ENCODE measurements around the gene PTPRH.

DNA sequence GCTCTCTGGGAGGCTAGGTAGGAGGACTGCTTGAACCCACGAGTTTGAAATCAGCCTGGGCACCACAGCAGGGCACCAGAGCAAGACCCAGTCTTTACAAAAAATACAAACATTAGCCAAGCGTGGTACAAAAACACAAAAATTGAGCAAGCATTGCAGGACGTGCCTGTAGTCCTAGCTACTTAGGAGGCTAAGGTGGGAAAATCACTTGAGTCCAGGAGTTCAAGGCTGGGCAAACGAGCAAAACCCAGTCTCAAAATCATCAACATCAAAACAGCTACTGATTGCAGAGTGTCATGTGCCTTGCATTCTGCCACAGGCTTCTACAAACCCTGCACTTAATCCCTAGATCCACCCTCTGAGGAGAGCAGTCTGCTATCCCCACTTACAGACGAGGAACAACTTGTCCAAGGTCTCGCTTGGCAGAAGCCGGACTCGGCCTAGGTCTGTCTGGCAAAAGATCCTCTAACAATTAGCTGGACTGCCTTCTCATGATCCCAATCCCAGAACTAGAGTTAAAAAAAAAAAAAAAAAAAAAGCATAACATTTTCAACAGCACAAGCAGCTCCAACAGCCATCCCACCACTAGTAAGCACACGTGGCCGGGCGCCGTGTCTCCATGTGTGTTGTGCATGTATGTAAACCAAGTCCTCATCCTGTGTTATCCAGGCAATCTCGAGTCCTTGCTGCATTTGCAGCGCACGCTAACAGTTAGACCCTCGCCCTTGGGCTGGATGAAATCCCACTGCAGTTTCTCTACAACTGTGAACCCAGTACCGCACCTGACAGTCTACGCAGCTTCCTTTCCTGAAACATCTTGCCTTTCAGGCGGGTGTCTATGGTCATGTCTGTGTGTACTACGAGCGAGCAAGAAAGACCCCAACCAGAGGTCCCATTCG, 47.5 kb upstream of the PTPRH start:
- TF ChIP-seq CTCF (IDR thresholded peaks at IDR 0.05) (no peak), POLR2A (IDR thresholded peaks at IDR 0.05) (no peak)

Measured in transverse colon (tissue), 3 donors.